Common myeloid progenitor, CD34-positive (primary cell): Measurements from ENCODE around the gene PGAM5.

Experiments used
- CTCF ChIA-PET: fragments of 350-600 bp; sonication (Branson Sonifier 250); formaldehyde crosslinking; loops from one replicate; lab custom pipeline; 2021; ENCODE audit warnings: antibody characterized with exemption; lab: Charles Lee
- POLR2A ChIA-PET: fragments of 350-600 bp; sonication (Branson Sonifier 250); formaldehyde crosslinking; loops from one replicate; lab custom pipeline; 2021; ENCODE audit warnings: antibody characterized with exemption; lab: Charles Lee
- DNase-seq, 3 donors: peaks; one replicate each; pipeline versions ENCODE4 v3.0.0 to v3.0.0-alpha.2; 2013
- H3K27ac ChIP-seq, 2 experiments: 1 replicate in 1 of 2; 2 replicates in 1 of 2; pipeline ENCODE4 v1.7.0; 2013; ENCODE audit warnings: inconsistent platforms in 2 of 2, low read length in 2 of 2, mild to moderate bottlenecking in 2 of 2, low read depth in 1 of 2, moderate library complexity in 1 of 2; ENCODE audit not compliant: severe bottlenecking in 2 of 2, insufficient read depth in 1 of 2, poor library complexity in 1 of 2
- H3K27me3 ChIP-seq, 5 experiments: replicated peaks in 2 of 5; 1 replicate in 3 of 5; 2 replicates in 2 of 5; pipeline versions ENCODE4 v1.6.1 to v1.7.0; 2013; ENCODE audit warnings: low read length in 4 of 5, mild to moderate bottlenecking in 2 of 5, moderate library complexity in 2 of 5, inconsistent platforms in 1 of 5; ENCODE audit not compliant: insufficient read depth in 5 of 5, control insufficient read depth in 4 of 5
- H3K36me3 ChIP-seq, 4 experiments: 1 replicate in 2 of 4; 2 replicates in 2 of 4; pipeline versions ENCODE4 v1.6.1 to v1.7.0; 2013; ENCODE audit warnings: low read length in 3 of 4, control low read depth in 1 of 4, mild to moderate bottlenecking in 1 of 4; ENCODE audit not compliant: control insufficient read depth in 4 of 4, insufficient read depth in 4 of 4
- H3K4me1 ChIP-seq, 4 experiments: 1 replicate in 3 of 4; 2 replicates in 1 of 4; pipeline versions ENCODE4 v1.6.1 to v1.7.1; 2013; ENCODE audit warnings: low read length in 3 of 4, mild to moderate bottlenecking in 3 of 4, control low read depth in 1 of 4, inconsistent platforms in 1 of 4, moderate library complexity in 1 of 4; ENCODE audit not compliant: control insufficient read depth in 4 of 4, insufficient read depth in 4 of 4; ENCODE audit errors: control extremely low read depth in 1 of 4
- H3K4me3 ChIP-seq, 7 experiments: 1 replicate in 4 of 7; 2 replicates in 3 of 7; pipeline versions ENCODE4 v1.5.1 to v1.7.0; 2013; ENCODE audit warnings: mild to moderate bottlenecking in 7 of 7, low read length in 6 of 7, moderate library complexity in 6 of 7, inconsistent platforms in 2 of 7, low read depth in 2 of 7, control low read depth in 1 of 7; ENCODE audit not compliant: insufficient read depth in 4 of 7, control insufficient read depth in 1 of 7; ENCODE audit errors: extremely low read depth in 1 of 7
- H3K9me3 ChIP-seq, 5 experiments: 1 replicate in 4 of 5; 2 replicates in 1 of 5; pipeline versions ENCODE4 v1.6.1 to v1.7.1; 2013; ENCODE audit warnings: low read length in 4 of 5, mild to moderate bottlenecking in 2 of 5, inconsistent platforms in 1 of 5, low read depth in 1 of 5, moderate library complexity in 1 of 5; ENCODE audit not compliant: control insufficient read depth in 4 of 5, insufficient read depth in 2 of 5; ENCODE audit errors: control extremely low read depth in 1 of 5
- WGBS: methylation state at CpG from one replicate; pipeline ENCODE4 v1.1.5; 2013; ENCODE audit not compliant: insufficient coverage; 5-methylcytosine and 5-hydroxymethylcytosine counted together

PGAM5 gene

GRCh38 chr12:132735496-132735895, 24.9 kb downstream of the PGAM5 start:
- Histone ChIP-seq H3K36me3 (peaks cover 16 to 95% (median 68%) of the 10 kb centered on the region in 4 experiments), H3K27ac (no peak overlapping the region), H3K27me3 (no peaks in the 10 kb centered on the region), H3K4me1 (no peaks in the 10 kb centered on the region), H3K9me3 (no peaks in the 10 kb centered on the region), H3K4me3 (no peak overlapping the region)
- ChIA-PET POLR2A (no interaction called here), CTCF (interaction anchor here (1.3 to 1.4 kb wide), 3 partner anchors 20 to 33 kb away, joined by 3 to 4 read pairs (median 3); no protein-coding TSS in a partner anchor)
- WGBS: 93% methylated on average over 19 of the region's 20 CpGs
- DNase-seq: no peak

DNA sequence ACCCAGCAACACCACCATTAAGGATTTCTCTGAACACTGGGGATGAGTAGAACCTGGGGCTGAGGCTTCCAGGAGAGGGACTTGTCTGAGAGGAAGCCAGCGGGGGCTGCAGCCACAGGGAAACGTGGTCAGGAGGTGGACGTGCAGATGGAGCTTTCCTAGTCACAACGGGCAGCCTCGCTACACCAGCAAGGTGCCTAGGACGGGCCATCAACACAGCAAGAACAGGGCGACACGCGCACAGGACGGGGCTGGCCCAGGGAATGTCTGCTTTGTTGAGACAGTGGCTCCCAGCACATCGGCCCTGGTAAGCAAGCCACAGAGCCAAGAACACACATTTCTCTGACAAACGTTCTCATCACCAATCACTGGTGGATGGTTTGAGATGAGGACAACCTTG, 25.7 kb downstream of the PGAM5 start:
- H3K4me3 ChIP-seq: no peak overlapping the region
- no peaks in the 10 kb centered on the region for H3K4me1 ChIP-seq
- no peaks in the 10 kb centered on the region for H3K27me3 ChIP-seq
- no peaks in the 10 kb centered on the region for H3K9me3 ChIP-seq
- H3K27ac ChIP-seq: no peak overlapping the region
- WGBS: 94% methylated on average over 11 of the region's 12 CpGs
- no peak for DNase-seq
- ChIA-PET POLR2A (no interaction called here), CTCF (interaction anchor here (1.3 kb wide), 1 partner anchor 19 kb away, joined by 4 read pairs; no protein-coding TSS in a partner anchor)
- peaks cover 16 to 95% (median 70%) of the 10 kb centered on the region in 4 experiments for H3K36me3 ChIP-seq

- Histone ChIP-seq H3K36me3 (peaks cover 15 to 94% (median 72%) of the 10 kb centered on the region in 4 experiments), H3K27ac (no peak overlapping the region), H3K4me1 (no peaks in the 10 kb centered on the region), H3K27me3 (no peaks in the 10 kb centered on the region), H3K4me3 (no peak overlapping the region), H3K9me3 (no peaks in the 10 kb centered on the region)
- DNase-seq: no peak
- CTCF ChIA-PET: interaction anchor here (0.8 kb wide), 1 partner anchor 18 kb away, joined by 3 read pairs; no protein-coding TSS in a partner anchor
- POLR2A ChIA-PET: no interaction called here
- WGBS: 94% methylated on average over 10 of the region's 15 CpGs
Measured at GRCh38 chr12:132736913-132737312, 26.3 kb downstream of the PGAM5 start.

DNA sequence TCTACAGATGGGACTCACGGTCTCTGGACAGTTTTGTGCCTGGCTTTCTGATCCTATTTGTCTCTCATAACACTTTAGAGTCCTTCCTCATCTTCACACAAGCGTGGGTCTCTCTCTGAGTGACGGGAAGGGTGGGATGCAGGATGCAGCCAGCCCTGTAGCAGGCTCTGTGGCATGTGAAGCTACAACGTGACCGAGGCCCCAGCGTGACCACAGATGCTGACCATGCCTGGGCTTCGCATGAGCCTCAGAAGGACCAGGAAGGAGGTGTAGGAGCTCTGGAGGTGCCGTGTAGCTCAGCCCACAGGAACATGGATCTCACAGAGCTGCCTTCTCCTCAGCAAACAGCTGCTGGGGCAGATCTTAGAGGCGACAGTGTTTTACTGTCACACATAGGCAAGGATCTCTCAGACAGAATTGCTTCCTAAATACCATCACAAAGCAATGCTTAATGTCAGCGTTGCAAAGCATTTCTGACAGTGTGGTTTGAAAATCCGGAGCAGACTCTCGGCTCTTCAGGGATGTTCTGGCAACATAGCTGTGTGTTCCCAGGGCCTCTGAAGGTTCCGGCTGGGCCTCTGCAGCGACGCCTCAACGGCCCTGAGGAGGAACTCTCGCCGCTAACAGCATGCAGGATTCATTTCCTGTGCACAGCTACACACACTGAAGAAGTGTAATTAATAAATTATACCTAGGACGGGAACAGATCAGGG, 29.1 kb downstream of the PGAM5 start:
- Histone ChIP-seq H3K27me3 (no peaks in the 10 kb centered on the region), H3K36me3 (peaks cover 30 to 92% (median 73%) of the 10 kb centered on the region in 4 experiments), H3K4me3 (no peak overlapping the region), H3K9me3 (no peaks in the 10 kb centered on the region), H3K4me1 (no peaks in the 10 kb centered on the region), H3K27ac (no peak overlapping the region)
- no peak for DNase-seq
- ChIA-PET POLR2A (no interaction called here), CTCF (interaction anchor here (0.6 to 1.4 kb wide), 2 partner anchors 12 to 16 kb away, joined by 3 to 4 read pairs; no protein-coding TSS in a partner anchor)
- WGBS: 87% methylated on average over 17 of the region's 19 CpGs

DNA sequence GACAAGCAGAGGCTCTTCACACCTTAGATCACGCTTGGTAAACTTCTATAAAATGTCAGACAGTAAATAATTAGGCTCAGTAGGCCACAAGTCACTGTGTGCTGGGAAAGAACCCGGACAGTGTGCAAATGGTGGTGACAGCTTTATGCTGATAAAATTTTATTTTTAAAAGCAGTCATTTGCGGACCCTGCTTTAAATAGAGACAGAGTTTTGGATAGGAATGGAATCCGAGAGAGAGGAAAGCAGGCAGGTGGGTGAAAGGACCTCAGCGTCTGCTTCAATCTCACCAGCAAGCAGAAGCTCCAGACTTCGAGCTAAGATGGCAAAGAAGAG, 29.6 kb downstream of the PGAM5 start:
- ChIA-PET POLR2A (no interaction called here), CTCF (interaction anchor here (0.6 to 1.4 kb wide), 2 partner anchors 16 to 18 kb away, joined by 3 to 4 read pairs; no protein-coding TSS in a partner anchor)
- no peak overlapping the region for H3K4me3 ChIP-seq
- 100% methylated on average over 5 of the region's 6 CpGs for WGBS
- H3K4me1 ChIP-seq: no peaks in the 10 kb centered on the region
- H3K36me3 ChIP-seq: peaks cover 33 to 92% (median 71%) of the 10 kb centered on the region in 4 experiments
- no peaks in the 10 kb centered on the region for H3K9me3 ChIP-seq
- H3K27ac ChIP-seq: no peak overlapping the region
- no peaks in the 10 kb centered on the region for H3K27me3 ChIP-seq
- no peak for DNase-seq

DNA sequence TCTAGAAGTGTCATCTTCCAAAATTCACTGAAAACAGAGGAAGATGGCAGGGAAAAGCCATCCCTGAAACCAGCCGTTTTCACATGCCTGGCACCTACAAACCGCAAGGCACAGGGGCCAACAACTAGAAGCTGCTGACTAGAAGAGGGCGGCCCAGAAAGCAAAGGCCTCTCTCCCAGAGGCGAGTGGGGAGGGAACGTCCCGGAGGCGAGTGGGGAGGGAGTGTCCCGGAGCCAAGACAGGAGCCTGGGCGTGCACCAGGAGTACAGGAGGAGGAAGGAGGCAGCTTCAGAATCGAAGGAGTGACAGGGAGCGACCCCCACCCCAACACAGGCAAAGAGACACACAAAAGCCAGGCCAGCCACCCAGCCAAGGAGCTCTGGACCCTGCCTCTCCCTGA, 30.0 kb downstream of the PGAM5 start:
- ChIA-PET CTCF (interaction anchor here (0.6 to 1.4 kb wide), 3 partner anchors 9 to 17 kb away, joined by 3 to 4 read pairs (median 3); no protein-coding TSS in a partner anchor), POLR2A (no interaction called here)
- WGBS: 93% methylated on average over 11 of the region's 11 CpGs
- no peak overlapping the region for H3K27ac ChIP-seq
- no peaks in the 10 kb centered on the region for H3K4me1 ChIP-seq
- H3K9me3 ChIP-seq: no peaks in the 10 kb centered on the region
- no peaks in the 10 kb centered on the region for H3K27me3 ChIP-seq
- DNase-seq: no peak
- peaks cover 37 to 92% (median 72%) of the 10 kb centered on the region in 4 experiments for H3K36me3 ChIP-seq
- no peak overlapping the region for H3K4me3 ChIP-seq

DNA sequence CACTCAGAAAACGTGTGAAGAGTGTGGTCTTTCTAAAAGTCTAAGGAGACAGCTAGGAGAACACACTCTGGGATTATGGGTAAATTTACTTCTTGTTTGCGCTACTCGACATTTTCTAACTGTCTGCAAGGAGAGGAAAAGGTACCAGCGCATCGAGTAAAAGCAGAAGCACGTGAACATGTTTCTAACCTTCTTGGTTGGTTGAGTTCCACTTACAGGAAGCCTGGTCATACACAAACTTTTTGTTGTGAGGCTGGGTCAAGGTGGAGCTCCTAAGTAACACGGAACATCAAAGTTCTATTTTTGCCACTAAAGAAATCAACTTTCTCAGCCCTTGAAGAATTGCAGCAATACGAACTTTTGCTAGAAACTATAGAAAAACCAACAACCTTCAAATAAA, 31.0 kb downstream of the PGAM5 start:
- WGBS: 92% methylated on average over 8 of the region's 8 CpGs
- no peak for DNase-seq
- Histone ChIP-seq H3K9me3 (no peaks in the 10 kb centered on the region), H3K4me1 (no peaks in the 10 kb centered on the region), H3K27me3 (no peaks in the 10 kb centered on the region), H3K4me3 (no peak overlapping the region), H3K27ac (no peak overlapping the region), H3K36me3 (peaks cover 39 to 92% (median 70%) of the 10 kb centered on the region in 4 experiments)
- ChIA-PET POLR2A (no interaction called here), CTCF (interaction anchor here (0.7 to 1.7 kb wide), 4 partner anchors 8 to 15 kb away, joined by 3 to 5 read pairs (median 4); no protein-coding TSS in a partner anchor)
